GM10248 (cell line): ENCODE measurements around the gene XRN1.

Source experiments
- CTCF ChIA-PET: fragments of 300-600 bp; sonication (Branson Sonifier 250); formaldehyde crosslinking; extraction: SDS; loops from one replicate; lab custom pipeline; 2021; ENCODE audit warnings: antibody characterized with exemption; lab: Yijun Ruan, JAX
- POLR2A ChIA-PET: fragments of 350-650 bp; sonication (Branson Sonifier 250); formaldehyde crosslinking; extraction: SDS; loops from one replicate; lab custom pipeline; 2020; ENCODE audit warnings: antibody characterized with exemption; lab: Yijun Ruan, JAX
- DNase-seq: peaks from one replicate; pipeline ENCODE4 v3.0.0; 2012; ENCODE audit errors: extremely low spot score
- CTCF ChIP-seq: IDR thresholded peaks from 2 replicates; pipeline ENCODE4 v1.5.1; 2012; ENCODE audit warnings: mild to moderate bottlenecking, low read depth; ENCODE audit errors: extremely low read depth, missing control alignments, control extremely low read depth

XRN1 gene, protein sequence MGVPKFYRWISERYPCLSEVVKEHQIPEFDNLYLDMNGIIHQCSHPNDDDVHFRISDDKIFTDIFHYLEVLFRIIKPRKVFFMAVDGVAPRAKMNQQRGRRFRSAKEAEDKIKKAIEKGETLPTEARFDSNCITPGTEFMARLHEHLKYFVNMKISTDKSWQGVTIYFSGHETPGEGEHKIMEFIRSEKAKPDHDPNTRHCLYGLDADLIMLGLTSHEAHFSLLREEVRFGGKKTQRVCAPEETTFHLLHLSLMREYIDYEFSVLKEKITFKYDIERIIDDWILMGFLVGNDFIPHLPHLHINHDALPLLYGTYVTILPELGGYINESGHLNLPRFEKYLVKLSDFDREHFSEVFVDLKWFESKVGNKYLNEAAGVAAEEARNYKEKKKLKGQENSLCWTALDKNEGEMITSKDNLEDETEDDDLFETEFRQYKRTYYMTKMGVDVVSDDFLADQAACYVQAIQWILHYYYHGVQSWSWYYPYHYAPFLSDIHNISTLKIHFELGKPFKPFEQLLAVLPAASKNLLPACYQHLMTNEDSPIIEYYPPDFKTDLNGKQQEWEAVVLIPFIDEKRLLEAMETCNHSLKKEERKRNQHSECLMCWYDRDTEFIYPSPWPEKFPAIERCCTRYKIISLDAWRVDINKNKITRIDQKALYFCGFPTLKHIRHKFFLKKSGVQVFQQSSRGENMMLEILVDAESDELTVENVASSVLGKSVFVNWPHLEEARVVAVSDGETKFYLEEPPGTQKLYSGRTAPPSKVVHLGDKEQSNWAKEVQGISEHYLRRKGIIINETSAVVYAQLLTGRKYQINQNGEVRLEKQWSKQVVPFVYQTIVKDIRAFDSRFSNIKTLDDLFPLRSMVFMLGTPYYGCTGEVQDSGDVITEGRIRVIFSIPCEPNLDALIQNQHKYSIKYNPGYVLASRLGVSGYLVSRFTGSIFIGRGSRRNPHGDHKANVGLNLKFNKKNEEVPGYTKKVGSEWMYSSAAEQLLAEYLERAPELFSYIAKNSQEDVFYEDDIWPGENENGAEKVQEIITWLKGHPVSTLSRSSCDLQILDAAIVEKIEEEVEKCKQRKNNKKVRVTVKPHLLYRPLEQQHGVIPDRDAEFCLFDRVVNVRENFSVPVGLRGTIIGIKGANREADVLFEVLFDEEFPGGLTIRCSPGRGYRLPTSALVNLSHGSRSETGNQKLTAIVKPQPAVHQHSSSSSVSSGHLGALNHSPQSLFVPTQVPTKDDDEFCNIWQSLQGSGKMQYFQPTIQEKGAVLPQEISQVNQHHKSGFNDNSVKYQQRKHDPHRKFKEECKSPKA (N-terminal part only)

DNA sequence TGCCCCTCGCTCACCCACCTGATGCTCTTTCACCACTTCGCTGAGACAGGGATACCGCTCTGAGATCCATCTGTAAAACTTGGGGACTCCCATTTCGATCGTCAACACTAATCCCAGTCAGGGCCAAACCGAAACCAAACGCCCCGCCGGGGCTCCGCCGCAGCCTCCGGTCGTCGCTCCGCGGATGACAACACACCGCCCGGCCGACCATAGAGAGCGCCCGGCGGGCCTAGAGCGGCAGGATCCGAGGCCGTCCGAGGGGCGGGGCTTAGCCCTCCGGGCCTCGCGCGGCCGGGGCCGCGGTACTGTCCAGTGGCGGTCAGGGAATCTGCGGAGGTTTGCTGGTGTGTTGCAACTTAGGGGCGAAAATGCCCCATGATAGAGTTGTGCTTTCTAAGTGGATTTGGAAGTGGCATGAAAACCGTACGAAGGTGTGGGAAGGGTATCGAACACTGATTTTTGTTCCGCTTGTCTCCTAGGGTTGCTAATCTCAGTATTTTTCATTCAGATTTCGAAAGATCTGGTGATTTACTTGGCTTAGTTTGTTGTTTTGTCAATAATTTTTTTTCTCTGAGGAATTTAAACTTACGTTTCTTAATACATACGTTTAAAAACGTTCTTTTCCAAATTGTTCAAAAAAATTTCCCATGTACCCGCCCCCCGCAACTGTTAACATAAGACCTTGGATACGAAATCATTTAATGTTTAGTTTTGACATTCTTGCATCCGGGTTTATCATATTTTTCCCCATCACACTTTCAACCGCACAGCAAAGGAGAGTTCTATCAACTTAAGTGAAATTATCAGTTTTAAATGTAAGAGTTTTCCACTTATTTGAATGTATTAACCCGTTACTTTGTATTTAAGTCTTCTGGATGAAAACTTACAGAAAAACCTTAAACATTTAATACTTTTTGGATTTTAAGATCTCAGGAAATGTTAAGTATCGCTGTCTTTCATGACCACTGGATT is at the start of gene XRN1:
Gene XRN1, minus strand, starts transcription at position 186 of the 972 bp plus-strand sequence. Its CDS starts 93 bp downstream, at position 93.
- ChIA-PET CTCF (interaction anchor here (1.1 kb wide), 1 partner anchor 26 kb away, joined by 3 read pairs; no protein-coding TSS in a partner anchor), POLR2A (no interaction called here)
- TF ChIP-seq CTCF, result no peak
- DNase-seq, result peak; percentile 98

GRCh38 chr3:142495103-142495502 is 47.3 kb upstream of the XRN1 start:
- ChIA-PET CTCF (no interaction called here), POLR2A (no interaction called here)
- TF ChIP-seq CTCF, result no peak
- DNase-seq, result no peak

DNA sequence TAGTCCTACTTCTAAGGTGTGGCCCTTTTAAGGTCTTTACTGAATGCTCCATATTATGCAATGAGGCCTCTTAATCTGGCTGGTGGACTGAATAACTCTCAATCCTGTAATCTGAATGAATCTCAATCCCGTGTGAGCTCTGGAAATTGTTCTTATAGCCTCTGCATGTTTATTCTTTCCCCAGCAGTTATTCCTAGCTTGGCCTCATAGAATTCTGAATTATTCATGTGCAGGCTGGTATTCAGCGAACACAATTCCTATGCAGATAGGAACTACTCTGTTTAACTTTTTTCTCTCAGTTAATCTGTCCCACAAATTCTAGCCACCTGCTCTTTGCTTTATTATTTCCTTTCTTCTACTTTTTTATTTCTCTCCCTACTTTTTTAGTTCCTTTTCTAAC is 44.3 kb upstream of the XRN1 start:
- CTCF ChIA-PET, result interaction anchor here (0.7 to 1.0 kb wide), 3 partner anchors 13 to 62 kb away, joined by 3 to 4 read pairs (median 3); no protein-coding TSS in a partner anchor
- DNase-seq, result no peak
- TF ChIP-seq CTCF, result no peak
- POLR2A ChIA-PET, result no interaction called here

DNA sequence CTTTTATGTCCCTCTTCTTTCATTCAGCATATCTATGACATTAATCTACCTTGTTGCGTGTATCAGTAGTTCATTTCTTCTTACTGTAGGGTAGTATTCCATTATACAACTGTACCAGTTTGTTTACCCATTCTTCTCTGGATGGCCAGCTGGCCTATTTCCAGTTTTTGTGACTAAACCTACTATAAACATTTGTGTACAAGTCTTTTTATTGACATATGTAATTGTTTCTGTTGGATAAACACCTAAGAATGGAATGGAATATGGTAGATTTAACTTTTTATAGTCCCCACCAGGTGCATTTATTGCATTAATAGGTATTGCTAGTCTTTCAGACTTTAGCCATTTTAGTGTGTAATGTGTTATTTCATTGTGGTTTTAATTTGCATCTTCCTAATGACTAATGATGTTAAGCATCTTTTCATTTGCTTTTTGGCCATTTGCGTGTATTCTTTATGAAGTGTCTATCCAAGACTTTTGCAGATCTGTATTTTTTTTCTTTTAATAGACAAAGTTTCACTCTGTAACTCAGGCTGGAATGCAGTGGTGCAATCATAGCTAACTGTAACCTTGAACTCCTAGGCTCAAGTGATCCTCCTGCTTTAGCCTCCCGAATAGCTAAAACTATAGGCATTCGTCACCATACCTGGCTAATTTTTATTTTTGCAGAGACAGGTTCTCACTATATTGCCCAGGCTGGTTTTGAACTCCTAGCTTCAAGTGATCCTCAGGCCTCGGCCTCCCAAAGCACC is 41.9 kb upstream of the XRN1 start:
- POLR2A ChIA-PET, result no interaction called here
- TF ChIP-seq CTCF, result no peak
- CTCF ChIA-PET, result interaction anchor here (1.2 to 2.1 kb wide), 3 partner anchors 10 to 27 kb away, joined by 3 to 6 read pairs (median 3); no protein-coding TSS in a partner anchor
- DNase-seq, result no peak

DNA sequence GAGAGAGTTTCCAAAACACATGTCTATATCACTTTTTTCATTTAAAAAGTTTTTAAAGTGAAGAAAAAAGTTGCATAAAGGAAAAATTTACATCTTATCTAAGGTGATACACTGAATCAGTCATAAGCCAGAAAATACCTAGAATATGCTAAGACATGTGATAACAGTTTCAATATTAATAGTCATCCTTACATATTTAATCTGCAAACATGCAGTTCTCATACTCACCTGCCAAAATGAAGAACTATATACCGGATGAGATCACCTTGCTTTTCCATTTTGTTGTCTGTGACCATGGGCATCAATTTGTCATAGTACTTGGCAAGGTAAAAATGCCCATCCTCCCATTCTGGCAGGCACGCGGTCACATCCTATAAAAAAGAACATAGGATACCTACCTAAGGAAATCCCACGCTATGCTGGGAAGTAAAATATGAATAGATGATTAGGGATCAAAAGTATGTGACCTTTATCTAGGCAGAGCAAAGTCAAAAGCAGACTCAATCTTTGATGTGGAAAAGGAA is 37.1 kb upstream of the XRN1 start:
- ChIA-PET CTCF (interaction anchor here (1.3 kb wide), 1 partner anchor 16 kb away, joined by 4 read pairs; no protein-coding TSS in a partner anchor), POLR2A (no interaction called here)
- no peak for DNase-seq
- TF ChIP-seq CTCF, result no peak
